Uterus (tissue), 4 donors: Measurements from ENCODE around the gene MIS18A. TPM values are rescaled to one million over a fixed set of nuclear protein-coding genes. Genes with fewer than 3 reads are reported as not detected.

Experiments used
- DNase-seq, 2 donors: peaks; one replicate each; pipeline ENCODE4 v3.0.0-alpha.2; 2019 to 2020
- H3K27ac ChIP-seq, 2 donors: fragments of 200-600 bp; sonication (generic); 1 replicate in 1 of 2; 2 replicates in 1 of 2; pipeline ENCODE4 v1.5.1; 2016 to 2018
- H3K27me3 ChIP-seq, 2 donors: fragments of 200-600 bp; sonication (generic); one replicate each; pipeline ENCODE4 v1.5.1; 2018 to 2019; ENCODE audit warnings: control low read depth in 1 of 2
- H3K36me3 ChIP-seq, 2 donors: fragments of 200-600 bp; sonication (generic); one replicate each; pipeline ENCODE4 v1.5.1; 2019; ENCODE audit warnings: control low read depth in 1 of 2
- H3K4me1 ChIP-seq, 2 donors: fragments of 200-600 bp; sonication (generic); one replicate each; pipeline ENCODE4 v1.5.1; 2018 to 2019; ENCODE audit warnings: control low read depth in 1 of 2
- H3K4me3 ChIP-seq, 2 donors: fragments of 200-600 bp; sonication (generic); 1 replicate in 1 of 2; 2 replicates in 1 of 2; pipeline ENCODE4 v1.5.1; 2018 to 2019; ENCODE audit warnings: mild to moderate bottlenecking in 1 of 2
- H3K9me3 ChIP-seq, 2 donors: fragments of 200-600 bp; sonication (generic); one replicate each; pipeline ENCODE4 v1.5.1; 2019; ENCODE audit warnings: control low read depth in 1 of 2
- POLR2A ChIP-seq, 2 donors: fragments of 450-650 bp; IDR thresholded peaks; one replicate each; pipeline ENCODE4 v1.6.1; 2016; ENCODE audit warnings: antibody characterized with exemption in 2 of 2, mild to moderate bottlenecking in 1 of 2, moderate library complexity in 1 of 2
- intact Hi-C: fragments of 100-400 bp; cut with DNase I; formaldehyde crosslinking; loops from one replicate; pipeline ENCODE4 v1.15.1; 2023; ENCODE audit warnings: low total_unique reads
- total RNA-seq, 4 donors: library from RNA; depleted of rRNA in 3 of 4; stranded (reverse); fragments of >200 nt in 3 of 4; gene quantifications; one replicate each; pipeline versions ENCODE4 v1.1.0 to v1.2.4, GENCODE V29; 2014 to 2023
- TF ChIP-seq, protein P1 (sequence below), 4 experiments: fragments of 200-600 bp in 2 of 4; fragments of 450-650 bp in 2 of 4; sonication (generic) in 2 of 4; IDR thresholded peaks; one replicate each; pipeline ENCODE4 v1.5.1; 2016 to 2019; ENCODE audit warnings: antibody characterized with exemption in 4 of 4, mild to moderate bottlenecking in 2 of 4, moderate library complexity in 1 of 4
- donor health status: DM: yes; HTN: yes; CAD: no.

The MIS18A gene
- total RNA-seq, 4 donors from 2014 or later = 2.4 to 25.6 (median 12.2) TPM

DNA sequence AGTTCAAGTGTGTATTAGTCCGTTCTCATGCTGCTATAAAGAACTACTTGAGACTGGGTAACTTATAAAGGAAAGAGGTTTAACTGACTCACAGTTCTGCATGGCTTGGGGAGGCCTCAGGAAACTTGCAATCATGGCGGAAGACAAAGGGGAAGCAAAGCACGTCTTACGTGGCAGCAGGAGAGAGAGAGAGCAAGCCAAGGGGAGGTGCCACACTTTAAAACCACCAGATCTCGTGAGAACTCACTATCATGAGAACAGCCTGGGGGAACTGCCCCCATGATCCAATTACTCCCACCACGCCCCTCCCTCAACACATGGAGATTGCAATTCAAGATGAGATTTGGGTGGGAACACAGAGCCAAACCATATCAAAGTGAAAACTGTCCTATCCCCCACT, 4.1 kb upstream of the MIS18A start:
- intact Hi-C loops = no loop called here
- DNase-seq = no peak
- no peaks in the 10 kb centered on the region for H3K9me3 ChIP-seq
- no peak overlapping the region for H3K27ac ChIP-seq
- TF ChIP-seq POLR2A (IDR thresholded peaks at IDR 0.05) = no peak
- TF ChIP-seq, protein P1, sequence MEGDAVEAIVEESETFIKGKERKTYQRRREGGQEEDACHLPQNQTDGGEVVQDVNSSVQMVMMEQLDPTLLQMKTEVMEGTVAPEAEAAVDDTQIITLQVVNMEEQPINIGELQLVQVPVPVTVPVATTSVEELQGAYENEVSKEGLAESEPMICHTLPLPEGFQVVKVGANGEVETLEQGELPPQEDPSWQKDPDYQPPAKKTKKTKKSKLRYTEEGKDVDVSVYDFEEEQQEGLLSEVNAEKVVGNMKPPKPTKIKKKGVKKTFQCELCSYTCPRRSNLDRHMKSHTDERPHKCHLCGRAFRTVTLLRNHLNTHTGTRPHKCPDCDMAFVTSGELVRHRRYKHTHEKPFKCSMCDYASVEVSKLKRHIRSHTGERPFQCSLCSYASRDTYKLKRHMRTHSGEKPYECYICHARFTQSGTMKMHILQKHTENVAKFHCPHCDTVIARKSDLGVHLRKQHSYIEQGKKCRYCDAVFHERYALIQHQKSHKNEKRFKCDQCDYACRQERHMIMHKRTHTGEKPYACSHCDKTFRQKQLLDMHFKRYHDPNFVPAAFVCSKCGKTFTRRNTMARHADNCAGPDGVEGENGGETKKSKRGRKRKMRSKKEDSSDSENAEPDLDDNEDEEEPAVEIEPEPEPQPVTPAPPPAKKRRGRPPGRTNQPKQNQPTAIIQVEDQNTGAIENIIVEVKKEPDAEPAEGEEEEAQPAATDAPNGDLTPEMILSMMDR (IDR thresholded peaks at IDR 0.05) = no peak
- H3K4me3 ChIP-seq = no peak overlapping the region
- H3K36me3 ChIP-seq = no peaks in the 10 kb centered on the region
- H3K4me1 ChIP-seq = no peaks in the 10 kb centered on the region
- no peaks in the 10 kb centered on the region for H3K27me3 ChIP-seq

DNA sequence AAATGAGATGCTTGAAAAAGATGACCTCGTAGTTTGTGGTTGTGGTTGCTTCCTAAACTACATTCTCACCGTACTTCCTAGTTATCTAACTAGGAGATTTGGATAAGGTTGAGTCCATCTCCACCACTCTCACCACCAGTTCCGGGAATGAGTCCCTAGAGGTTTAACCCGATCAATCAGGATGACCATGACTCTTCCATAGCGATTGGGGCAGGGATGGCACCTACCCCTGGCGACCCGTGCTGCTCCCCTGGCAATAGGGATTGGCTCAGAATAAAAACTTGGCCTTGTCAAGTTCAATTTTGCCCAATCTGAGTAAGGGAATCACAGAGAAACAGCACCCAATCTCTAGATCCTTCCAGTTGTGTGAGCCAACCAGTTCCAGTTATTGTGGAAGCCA, 2.7 kb upstream of the MIS18A start:
- Histone ChIP-seq H3K27ac (no peak overlapping the region), H3K36me3 (no peaks in the 10 kb centered on the region), H3K9me3 (no peaks in the 10 kb centered on the region), H3K27me3 (no peaks in the 10 kb centered on the region), H3K4me3 (no peak overlapping the region), H3K4me1 (no peaks in the 10 kb centered on the region)
- DNase-seq = no peak
- intact Hi-C loops = no loop called here
- TF ChIP-seq, protein P1 (IDR thresholded peaks at IDR 0.05) = no peak
- no peak for TF ChIP-seq POLR2A (IDR thresholded peaks at IDR 0.05)

- intact Hi-C loops = no loop called here
These were observed 480 bp upstream of the MIS18A start for GRCh38 chr21:32279377-32279680.

GRCh38 chr21:32278103-32278502, 746 bp downstream of the MIS18A start:
- H3K9me3 ChIP-seq = no peaks in the 10 kb centered on the region
- peak overlapping the region; percentile 72 to 75 for H3K4me3 ChIP-seq
- intact Hi-C loops = no loop called here
- H3K4me1 ChIP-seq = no peaks in the 10 kb centered on the region
- no peaks in the 10 kb centered on the region for H3K27me3 ChIP-seq
- no peak for DNase-seq
- no peaks in the 10 kb centered on the region for H3K36me3 ChIP-seq
- TF ChIP-seq, protein P1 (IDR thresholded peaks at IDR 0.05) = no peak
- no peak for TF ChIP-seq POLR2A (IDR thresholded peaks at IDR 0.05)
- H3K27ac ChIP-seq = peak overlapping the region; percentile 21 to 78

More at GRCh38 chr21:32279377-32279680, 480 bp upstream of the MIS18A start:
- Histone ChIP-seq H3K9me3 (no peaks in the 10 kb centered on the region), H3K4me1 (no peaks in the 10 kb centered on the region), H3K36me3 (no peaks in the 10 kb centered on the region), H3K27me3 (no peaks in the 10 kb centered on the region), H3K4me3 (peak overlapping the region; percentile 72 to 75), H3K27ac (peak overlapping the region; percentile 78)
- DNase-seq = no peak
- TF ChIP-seq, protein P1 (IDR thresholded peaks at IDR 0.05) = no peak
- TF ChIP-seq POLR2A (IDR thresholded peaks at IDR 0.05) = no peak

DNA sequence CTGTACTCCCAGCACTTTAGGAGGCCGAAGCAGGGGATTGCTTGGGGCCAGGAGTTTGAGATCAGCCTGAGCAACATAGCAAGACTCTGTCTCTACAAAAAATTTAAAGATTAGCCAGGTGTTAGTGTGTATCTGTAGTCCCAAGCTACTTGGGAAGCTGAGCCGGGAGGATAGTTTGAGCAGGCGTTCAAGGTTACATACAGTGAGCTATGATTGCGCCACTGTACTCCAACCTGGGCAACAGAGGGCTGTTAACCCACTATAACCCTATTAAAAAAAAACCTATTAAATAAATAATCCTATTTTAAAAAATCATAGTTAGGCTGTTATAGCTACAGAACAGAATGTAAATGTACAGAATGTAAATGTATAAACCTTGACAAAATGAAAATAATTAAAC, 2.2 kb downstream of the MIS18A start:
- no peak for DNase-seq
- no peak overlapping the region for H3K27ac ChIP-seq
- no peak overlapping the region for H3K4me3 ChIP-seq
- H3K36me3 ChIP-seq = no peaks in the 10 kb centered on the region
- H3K27me3 ChIP-seq = no peaks in the 10 kb centered on the region
- TF ChIP-seq POLR2A (IDR thresholded peaks at IDR 0.05) = no peak
- TF ChIP-seq, protein P1 (IDR thresholded peaks at IDR 0.05) = no peak
- intact Hi-C loops = no loop called here
- no peaks in the 10 kb centered on the region for H3K4me1 ChIP-seq
- H3K9me3 ChIP-seq = no peaks in the 10 kb centered on the region
